Activated CD8-positive, alpha-beta T cell treated with anti-CD3 and anti-CD28 coated beads for 36 hours (primary cell): ENCODE data around the gene TBC1D4. TPM values are rescaled to one million over a fixed set of nuclear protein-coding genes. Genes with fewer than 3 reads are reported as not detected.

Experiments
- ATAC-seq: fragments of 200-7000 bp; cut with Tn5 transposase; one replicate; pipeline ENCODE4 v1.10.0; 2021; ENCODE audit warnings: mild to moderate bottlenecking, moderate library complexity
- CTCF ChIA-PET: fragments of 350-600 bp; sonication (Branson Sonifier 250); formaldehyde crosslinking; loops from one replicate; lab custom pipeline; 2021; ENCODE audit warnings: antibody characterized with exemption; lab: Charles Lee
- POLR2A ChIA-PET: fragments of 350-600 bp; sonication (Branson Sonifier 250); formaldehyde crosslinking; loops from one replicate; lab custom pipeline; 2021; ENCODE audit warnings: antibody characterized with exemption; lab: Charles Lee
- DNase-seq: peaks from one replicate; pipeline ENCODE4 v3.0.0-alpha.2; 2020
- H3K27ac Mint-ChIP-seq: one replicate; pipeline ENCODE4 v1.8.0; 2021; ENCODE audit warnings: mild to moderate bottlenecking, mixed read lengths
- H3K27me3 Mint-ChIP-seq: one replicate; pipeline ENCODE4 v1.8.0; 2021; ENCODE audit warnings: mixed read lengths
- H3K36me3 Mint-ChIP-seq: one replicate; pipeline ENCODE4 v1.8.0; 2021; ENCODE audit warnings: low read depth, mixed read lengths
- H3K4me1 Mint-ChIP-seq: one replicate; pipeline ENCODE4 v1.8.0; 2021; ENCODE audit warnings: low read depth, mixed read lengths
- H3K4me3 Mint-ChIP-seq: one replicate; pipeline ENCODE4 v1.8.0; 2021; ENCODE audit warnings: mild to moderate bottlenecking, moderate library complexity, mixed read lengths
- H3K9me3 Mint-ChIP-seq: one replicate; pipeline ENCODE4 v1.8.0; 2021; ENCODE audit warnings: mixed read lengths
- intact Hi-C: fragments of 100-400 bp; cut with micrococcal nuclease; formaldehyde crosslinking; loops from one replicate; pipeline ENCODE4 v1.10.0; 2022
- total RNA-seq, 2 experiments: library from RNA; stranded (reverse); gene quantifications; one replicate each; pipeline ENCODE4 v1.2.3, GENCODE V29; 2021
- TF ChIP-seq, protein P1 (sequence below): fragments of 200-600 bp; IDR thresholded peaks from one replicate; pipeline ENCODE4 v1.8.0; 2022; ENCODE audit warnings: antibody characterized with exemption, mild to moderate bottlenecking

The TBC1D4 gene
- total RNA-seq, 2 experiments from 2014 or later: 50.4 to 53.3 TPM

- Mint-ChIP-seq H3K27ac (no peak overlapping the region), H3K36me3 (no peaks in the 10 kb centered on the region), H3K27me3 (no peaks in the 10 kb centered on the region), H3K4me3 (no peak overlapping the region), H3K4me1 (peaks cover 2% of the 10 kb centered on the region), H3K9me3 (no peaks in the 10 kb centered on the region)
- no peak for DNase-seq
- intact Hi-C loops: no loop called here
- POLR2A ChIA-PET: no interaction called here
- TF ChIP-seq, protein P1, sequence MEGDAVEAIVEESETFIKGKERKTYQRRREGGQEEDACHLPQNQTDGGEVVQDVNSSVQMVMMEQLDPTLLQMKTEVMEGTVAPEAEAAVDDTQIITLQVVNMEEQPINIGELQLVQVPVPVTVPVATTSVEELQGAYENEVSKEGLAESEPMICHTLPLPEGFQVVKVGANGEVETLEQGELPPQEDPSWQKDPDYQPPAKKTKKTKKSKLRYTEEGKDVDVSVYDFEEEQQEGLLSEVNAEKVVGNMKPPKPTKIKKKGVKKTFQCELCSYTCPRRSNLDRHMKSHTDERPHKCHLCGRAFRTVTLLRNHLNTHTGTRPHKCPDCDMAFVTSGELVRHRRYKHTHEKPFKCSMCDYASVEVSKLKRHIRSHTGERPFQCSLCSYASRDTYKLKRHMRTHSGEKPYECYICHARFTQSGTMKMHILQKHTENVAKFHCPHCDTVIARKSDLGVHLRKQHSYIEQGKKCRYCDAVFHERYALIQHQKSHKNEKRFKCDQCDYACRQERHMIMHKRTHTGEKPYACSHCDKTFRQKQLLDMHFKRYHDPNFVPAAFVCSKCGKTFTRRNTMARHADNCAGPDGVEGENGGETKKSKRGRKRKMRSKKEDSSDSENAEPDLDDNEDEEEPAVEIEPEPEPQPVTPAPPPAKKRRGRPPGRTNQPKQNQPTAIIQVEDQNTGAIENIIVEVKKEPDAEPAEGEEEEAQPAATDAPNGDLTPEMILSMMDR: no peak
- no peak for ATAC-seq
- CTCF ChIA-PET: interaction anchor here (0.5 to 0.9 kb wide), 2 partner anchors 10 to 178 kb away, joined by 3 read pairs; no protein-coding TSS in a partner anchor
Measured at GRCh38 chr13:75505327-75505726, 23.4 kb upstream of the TBC1D4 start.

- Mint-ChIP-seq H3K4me1 (no peaks in the 10 kb centered on the region), H3K9me3 (no peaks in the 10 kb centered on the region)
- CTCF ChIA-PET: no interaction called here
Measured at GRCh38 chr13:75495938-75496337, 14.0 kb upstream of the TBC1D4 start.

GRCh38 chr13:75494491-75494890 lies 12.5 kb upstream of the TBC1D4 start:
- ChIA-PET CTCF (interaction anchor here (1.7 kb wide), 1 partner anchor 12 kb away, joined by 5 read pairs; the partner anchor contains the start of gene TBC1D4), POLR2A (no interaction called here)
- Mint-ChIP-seq H3K36me3 (no peaks in the 10 kb centered on the region), H3K4me1 (peaks cover 8% of the 10 kb centered on the region), H3K9me3 (no peaks in the 10 kb centered on the region), H3K27me3 (peaks cover 18% of the 10 kb centered on the region), H3K27ac (no peak overlapping the region), H3K4me3 (no peak overlapping the region)
- TF ChIP-seq, protein P1: no peak
- intact Hi-C loops: no loop called here
- DNase-seq: no peak
- no peak for ATAC-seq

More at GRCh38 chr13:75495938-75496337, 14.0 kb upstream of the TBC1D4 start:
- intact Hi-C loops: no loop called here
- Mint-ChIP-seq H3K36me3 (no peaks in the 10 kb centered on the region), H3K27ac (no peak overlapping the region), H3K4me3 (no peak overlapping the region), H3K27me3 (peaks cover 16% of the 10 kb centered on the region)
- ATAC-seq: no peak
- DNase-seq: no peak
- POLR2A ChIA-PET: no interaction called here
- TF ChIP-seq, protein P1: no peak

- DNase-seq (no peak), ATAC-seq (no peak)
- TF ChIP-seq, protein P1: no peak
- H3K9me3 Mint-ChIP-seq: no peaks in the 10 kb centered on the region
- ChIA-PET POLR2A (no interaction called here), CTCF (interaction anchor here (1.2 kb wide), 1 partner anchor 28 kb away, joined by 4 read pairs; no protein-coding TSS in a partner anchor)
- peaks cover 14% of the 10 kb centered on the region for H3K27me3 Mint-ChIP-seq
- H3K4me3 Mint-ChIP-seq: no peak overlapping the region
- no peaks in the 10 kb centered on the region for H3K36me3 Mint-ChIP-seq
- intact Hi-C loops: no loop called here
- H3K27ac Mint-ChIP-seq: no peak overlapping the region
- H3K4me1 Mint-ChIP-seq: peaks cover 11% of the 10 kb centered on the region
Measured at GRCh38 chr13:75493156-75493555, 11.2 kb upstream of the TBC1D4 start.

DNA sequence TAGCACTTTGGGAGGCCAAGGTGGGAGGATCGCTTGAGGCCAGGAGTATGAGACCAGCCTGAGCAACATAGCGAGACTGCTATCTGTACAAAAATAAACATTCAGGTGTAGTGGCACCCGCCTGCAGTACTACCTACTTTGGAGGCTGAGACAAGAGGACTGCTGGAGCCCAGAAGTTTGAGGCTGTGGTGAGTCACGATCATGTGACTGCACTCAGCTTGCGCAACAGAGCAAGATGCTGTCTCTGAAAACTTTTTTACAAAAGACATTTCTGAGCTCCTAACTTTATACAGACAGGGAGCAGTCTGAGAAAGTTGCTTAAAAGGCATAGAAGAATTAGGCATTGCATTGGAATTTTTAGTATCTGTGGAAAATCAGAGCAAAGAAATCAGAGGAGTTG lies 10.4 kb upstream of the TBC1D4 start:
- ChIA-PET CTCF (interaction anchor here (1.2 to 1.4 kb wide), 2 partner anchors 10 to 29 kb away, joined by 4 to 9 read pairs; partner anchors contain the start of gene TBC1D4), POLR2A (no interaction called here)
- Mint-ChIP-seq H3K36me3 (no peaks in the 10 kb centered on the region), H3K9me3 (no peaks in the 10 kb centered on the region), H3K27ac (no peak overlapping the region), H3K4me3 (no peak overlapping the region), H3K27me3 (peaks cover 18% of the 10 kb centered on the region), H3K4me1 (peaks cover 11% of the 10 kb centered on the region)
- TF ChIP-seq, protein P1: no peak
- ATAC-seq (no peak), DNase-seq (no peak)
- intact Hi-C loops: no loop called here
